Measurements from ENCODE around the gene SIGLEC6.

The SIGLEC6 gene

DNA sequence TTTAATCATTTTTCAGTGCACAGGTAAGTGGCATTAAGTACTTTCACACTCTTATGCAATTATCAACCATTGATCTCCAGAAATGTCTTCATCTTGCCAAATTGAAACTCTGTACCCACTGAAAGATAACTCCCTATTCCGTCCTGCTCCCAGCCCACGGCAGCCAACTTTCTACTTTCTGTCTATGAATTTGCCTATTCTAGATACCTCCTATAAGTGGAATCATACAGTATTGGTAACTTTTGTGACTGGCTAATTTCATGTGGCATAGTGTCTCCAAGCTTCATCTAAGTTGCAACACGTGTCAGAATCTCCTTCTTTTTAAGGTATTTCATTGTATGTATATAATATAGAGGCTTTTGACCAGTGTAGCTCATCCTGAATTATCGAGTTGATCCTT, 58.9 kb downstream of the SIGLEC6 start:
- DNase-seq: no peak

DNA sequence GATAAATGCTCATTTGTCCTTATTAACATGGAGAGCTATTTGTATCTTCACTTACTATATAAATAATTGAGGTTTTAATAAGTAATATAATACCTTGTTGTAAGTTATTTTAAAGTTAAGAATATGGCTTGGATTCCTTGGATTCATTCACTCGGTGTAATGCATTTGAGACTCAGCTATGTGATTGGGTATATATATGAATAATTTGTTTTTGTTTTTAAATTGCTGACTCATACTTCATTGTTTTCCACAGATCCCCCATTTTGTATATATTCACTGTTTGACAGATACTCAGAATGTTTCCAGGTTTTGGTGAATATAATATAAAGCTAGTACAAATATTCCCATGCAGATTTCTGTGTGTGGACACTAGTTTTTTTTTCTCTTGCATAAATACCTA, 59.9 kb downstream of the SIGLEC6 start:
- DNase-seq: no peak

DNA sequence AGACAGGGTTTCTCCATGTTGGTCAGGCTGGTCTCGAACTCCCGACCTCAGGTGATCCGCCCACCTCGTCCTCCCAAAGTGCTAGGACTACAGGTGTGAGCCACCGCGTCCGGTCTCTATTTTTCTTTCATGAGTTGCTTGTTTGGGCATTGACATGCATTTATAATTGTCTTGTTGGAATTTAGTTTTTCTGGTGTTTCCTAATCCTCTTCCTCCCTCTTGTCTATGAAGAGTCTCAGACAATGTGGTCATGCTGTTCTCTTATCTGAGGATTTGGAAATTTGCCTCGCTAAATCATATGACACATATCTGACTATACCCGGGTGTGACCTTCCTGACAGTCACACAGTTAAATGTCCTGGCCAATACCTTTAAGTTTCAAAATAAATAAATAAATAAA, 60.5 kb downstream of the SIGLEC6 start:
- no peak for DNase-seq

DNA sequence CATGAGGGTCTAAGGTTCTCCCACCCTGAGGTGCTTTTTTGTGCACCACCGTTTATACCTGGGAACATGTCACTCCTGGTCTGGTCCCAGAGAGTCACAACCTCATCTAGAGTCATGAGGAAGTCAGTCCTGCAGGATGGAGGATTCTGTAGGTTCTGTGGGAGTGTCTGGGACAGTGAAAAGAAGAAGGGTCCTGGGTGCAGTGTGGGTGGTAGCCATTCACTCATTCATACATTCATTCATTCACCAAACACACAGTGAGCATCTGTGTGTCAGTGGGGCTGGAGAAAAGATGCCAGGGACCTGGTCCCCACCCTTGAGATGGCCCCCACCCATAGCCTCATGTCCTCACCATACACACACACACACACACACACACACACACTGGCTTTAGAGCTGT, 61.8 kb downstream of the SIGLEC6 start:
- DNase-seq: no peak

DNA sequence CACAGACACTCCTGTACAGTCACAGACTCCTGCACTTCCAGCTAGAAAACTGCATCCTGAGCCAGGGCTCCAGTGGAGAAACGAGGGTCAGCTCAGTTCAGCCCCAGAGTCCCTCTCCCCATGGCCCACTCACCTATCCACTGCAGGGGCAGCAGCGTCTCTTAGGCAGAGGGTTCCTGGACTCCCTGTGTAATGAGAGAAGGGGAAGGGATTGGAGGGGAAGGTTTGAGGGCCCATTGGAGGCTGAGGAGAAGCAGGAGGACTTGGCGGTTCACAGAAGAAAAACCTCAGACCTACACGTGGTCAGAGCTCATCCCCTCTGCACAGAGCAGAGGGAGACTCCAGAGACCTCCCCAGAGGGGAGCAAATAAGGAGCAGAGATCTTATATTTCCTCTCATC, 62.3 kb downstream of the SIGLEC6 start:
- DNase-seq: no peak

DNA sequence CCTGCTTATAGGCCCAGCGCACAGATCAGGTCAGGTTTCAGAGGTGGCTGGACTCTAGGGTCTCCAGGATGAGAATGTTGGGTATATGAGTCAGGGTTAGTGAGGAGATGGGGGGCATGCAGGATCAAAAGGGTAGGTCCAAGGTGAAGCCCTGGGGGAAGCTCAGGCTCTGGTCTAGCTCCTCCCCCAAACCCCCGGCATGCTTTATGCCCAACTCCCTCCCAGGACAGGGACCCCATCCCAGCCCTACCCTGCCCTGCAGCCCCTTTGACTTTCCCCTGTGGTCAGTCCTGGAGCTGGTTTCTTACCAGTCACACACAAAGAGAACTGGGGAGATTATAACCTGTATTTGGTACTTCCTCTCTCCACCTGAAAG, 62.9 kb downstream of the SIGLEC6 start:
- DNase-seq: no peak

DNA sequence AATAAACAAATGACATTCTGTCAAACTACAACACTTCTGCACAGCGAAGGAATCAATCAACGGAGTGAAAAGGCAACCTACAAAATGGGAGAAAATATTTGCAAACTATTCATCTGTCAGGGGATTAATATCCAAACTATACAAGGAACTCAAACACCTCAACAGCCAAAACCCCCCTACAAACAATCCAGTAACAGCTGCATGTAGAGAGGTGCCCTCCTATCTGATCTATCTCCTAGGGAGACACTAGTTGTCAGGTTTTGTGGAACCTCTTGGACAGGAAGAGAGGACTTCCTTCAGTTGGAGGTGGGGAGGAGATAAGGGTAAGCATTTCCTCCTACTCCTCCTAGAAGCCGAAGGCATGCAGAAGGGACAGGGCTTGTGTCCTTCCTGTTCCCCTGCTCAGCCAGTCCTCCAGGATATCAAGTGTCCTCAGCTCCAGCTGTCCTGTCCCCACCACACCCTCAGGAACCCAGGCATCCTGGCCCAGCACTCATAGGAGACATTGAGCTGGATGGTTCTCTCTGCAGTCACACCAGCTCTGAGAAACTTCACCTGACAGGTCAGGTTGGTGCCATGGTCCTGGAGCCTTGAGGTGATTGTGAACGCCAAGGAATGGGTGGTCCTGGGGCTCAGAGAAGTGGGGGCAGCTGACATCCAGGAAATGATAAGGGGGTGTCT, 63.5 kb downstream of the SIGLEC6 start:
- no peak for DNase-seq
